HG03175 (cell line): Measurements from ENCODE around the gene ACOT9.
"Not testable (repeated sequence)": the region's sequence is repeated elsewhere in the genome, so short reads cannot be mapped to it uniquely, and the experiment has no call there.

Source experiments
- ATAC-seq: cut with Tn5 transposase; IDR thresholded peaks from one replicate; pipeline ENCODE4 v1.9.1; 2021; ENCODE audit warnings: mild to moderate bottlenecking, moderate library complexity; ENCODE audit not compliant: unreplicated experiment

Gene ACOT9

GRCh38 chrX:23705235-23705634, 37.8 kb downstream of the ACOT9 start:
- ATAC-seq = no peak

GRCh38 chrX:23704673-23705206, 38.3 kb downstream of the ACOT9 start:
- ATAC-seq = no peak

GRCh38 chrX:23699636-23700194, 43.4 kb downstream of the ACOT9 start:
- ATAC-seq = peak; percentile 61

- peak; percentile 43 for ATAC-seq
These were observed 48.5 kb downstream of the ACOT9 start for GRCh38 chrX:23694606-23695005.

GRCh38 chrX:23692166-23692565, 50.9 kb downstream of the ACOT9 start:
- no peak for ATAC-seq

GRCh38 chrX:23676486-23676885, 66.6 kb downstream of the ACOT9 start:
- ATAC-seq = not testable (repeated sequence)

GRCh38 chrX:23673108-23673507, 70.0 kb downstream of the ACOT9 start:
- no peak for ATAC-seq

- ATAC-seq = no peak
These were observed 72.5 kb downstream of the ACOT9 start for GRCh38 chrX:23670528-23670927.

GRCh38 chrX:23668335-23668734, 74.7 kb downstream of the ACOT9 start:
- ATAC-seq = peak; percentile 38

- ATAC-seq = peak; percentile 58
These were observed 75.6 kb downstream of the ACOT9 start, which contains the start of gene PRDX4 for GRCh38 chrX:23667239-23668177. Gene PRDX4, plus strand, starts transcription at chrX:23667493. Its CDS starts 78 bp downstream, at chrX:23667571.

- no peak for ATAC-seq
These were observed 76.8 kb downstream of the ACOT9 start for GRCh38 chrX:23666282-23666681.

GRCh38 chrX:23664496-23664895, 78.6 kb downstream of the ACOT9 start:
- no peak for ATAC-seq

- ATAC-seq = peak; percentile 53
These were observed 80.2 kb downstream of the ACOT9 start for GRCh38 chrX:23662853-23663252.

GRCh38 chrX:23662187-23662586, 80.9 kb downstream of the ACOT9 start:
- no peak for ATAC-seq

- no peak for ATAC-seq
These were observed 81.4 kb downstream of the ACOT9 start for GRCh38 chrX:23661671-23662070.

GRCh38 chrX:23660766-23661132, 82.3 kb downstream of the ACOT9 start:
- ATAC-seq = no peak

GRCh38 chrX:23660083-23660765, 82.9 kb downstream of the ACOT9 start:
- not testable (repeated sequence) for ATAC-seq

- no peak for ATAC-seq
These were observed 83.7 kb downstream of the ACOT9 start for GRCh38 chrX:23659339-23659738.

GRCh38 chrX:23656684-23657083, 86.4 kb downstream of the ACOT9 start:
- no peak for ATAC-seq

GRCh38 chrX:23656091-23656490, 87.0 kb downstream of the ACOT9 start:
- no peak for ATAC-seq
